ENCODE data around the gene MARCKSL1. TPM values are rescaled to one million over a fixed set of nuclear protein-coding genes. Genes with fewer than 3 reads are reported as not detected.

Gene MARCKSL1
- total and polyA plus RNA-seq, 4 donors, result 13.0 to 29.5 (median 18.4) TPM

- no peak for DNase-seq (ENCODE audit: low spot score)
- no peak for TF ChIP-seq HNF4A (conservative IDR thresholded peaks at IDR 0.05)
- no peak for TF ChIP-seq MAX (IDR thresholded peaks at IDR 0.05)
- H3K27ac ChIP-seq (ENCODE audit: low read depth in 1 of 2, low read length in 2 of 2), result peak overlapping the region; percentile 91
Observed at GRCh38 chr1:32352239-32352745, 16.3 kb upstream of the MARCKSL1 start.

GRCh38 chr1:32351399-32352238, 15.6 kb upstream of the MARCKSL1 start:
- Histone ChIP-seq H3K4me1 (ENCODE audit: control insufficient read depth in 4 of 4, insufficient read depth in 4 of 4, low read length in 3 of 4) (peaks cover 7 to 39% (median 17%) of the 10 kb centered on the region in 4 donors), H3K27me3 (ENCODE audit: control insufficient read depth in 4 of 4, insufficient read depth in 4 of 4, low read length in 3 of 4) (no peaks in the 10 kb centered on the region), H3K9ac (ENCODE audit: low read depth in 1 of 2, low read length in 2 of 2) (peak overlapping the region; percentile 50 to 82), H3K9me3 (ENCODE audit: control insufficient read depth in 4 of 4, low read length in 3 of 4) (no peaks in the 10 kb centered on the region), H3K4me3 (ENCODE audit: low read depth in 1 of 3, low read length in 3 of 3) (peak overlapping the region; percentile 61 to 79 (median 75)), H3K36me3 (ENCODE audit: control insufficient read depth in 4 of 4, insufficient read depth in 3 of 4, low read depth in 1 of 4, low read length in 3 of 4) (no peaks in the 10 kb centered on the region), H3K27ac (ENCODE audit: low read depth in 1 of 2, low read length in 2 of 2) (peak overlapping the region; percentile 91)
- 2% methylated on average over 75 of the region's 75 CpGs for WGBS
- TF ChIP-seq JUND (IDR thresholded peaks at IDR 0.05) (no peak), HNF4A (conservative IDR thresholded peaks at IDR 0.05) (peak in 1 of 2 donors; percentile 15), CTCF (IDR thresholded peaks at IDR 0.05; ENCODE audit: low read depth, low read length, missing input control) (no peak), GABPA (IDR thresholded peaks at IDR 0.05 in 1 of 2, conservative IDR thresholded peaks at IDR 0.05 in 1 of 2) (peak in 1 of 2 donors; percentile 56), EGR1 (IDR thresholded peaks at IDR 0.05; ENCODE audit: low read depth in 2 of 2) (peak in 1 of 2 donors; percentile 22)
- DNase-seq (ENCODE audit: low spot score), result peak; percentile 89

More at GRCh38 chr1:32352239-32352745, 16.3 kb upstream of the MARCKSL1 start:
- Histone ChIP-seq H3K9me3 (ENCODE audit: control insufficient read depth in 4 of 4, low read length in 3 of 4) (no peaks in the 10 kb centered on the region), H3K4me1 (ENCODE audit: control insufficient read depth in 4 of 4, insufficient read depth in 4 of 4, low read length in 3 of 4) (peaks cover 7 to 39% (median 17%) of the 10 kb centered on the region in 4 donors), H3K4me3 (ENCODE audit: low read depth in 1 of 3, low read length in 3 of 3) (peak overlapping the region in 2 of 3 donors; percentile 70 to 79), H3K36me3 (ENCODE audit: control insufficient read depth in 4 of 4, insufficient read depth in 3 of 4, low read depth in 1 of 4, low read length in 3 of 4) (no peaks in the 10 kb centered on the region), H3K9ac (ENCODE audit: low read depth in 1 of 2, low read length in 2 of 2) (peak overlapping the region; percentile 50 to 82), H3K27me3 (ENCODE audit: control insufficient read depth in 4 of 4, insufficient read depth in 4 of 4, low read length in 3 of 4) (no peaks in the 10 kb centered on the region)
- WGBS, result 46% methylated on average over 8 of the region's 8 CpGs

- peak overlapping the region; percentile 55 to 79 (median 75) for H3K4me3 ChIP-seq (ENCODE audit: low read depth in 1 of 3, low read length in 3 of 3)
- H3K9me3 ChIP-seq (ENCODE audit: control insufficient read depth in 4 of 4, low read length in 3 of 4), result no peaks in the 10 kb centered on the region
- TF ChIP-seq EGR1 (IDR thresholded peaks at IDR 0.05; ENCODE audit: low read depth in 2 of 2) (no peak), REST (IDR thresholded peaks at IDR 0.05) (peak; percentile 4), GABPA (IDR thresholded peaks at IDR 0.05 in 1 of 2, conservative IDR thresholded peaks at IDR 0.05 in 1 of 2) (peak in 1 of 2 donors; percentile 27), MAX (IDR thresholded peaks at IDR 0.05) (peak; percentile 65), CTCF (IDR thresholded peaks at IDR 0.05; ENCODE audit: low read depth, low read length, missing input control) (peak; percentile 50), RXRA (IDR thresholded peaks at IDR 0.05) (no peak)
- WGBS, result 24% methylated on average over 28 of the region's 28 CpGs
- H3K9ac ChIP-seq (ENCODE audit: low read depth in 1 of 2, low read length in 2 of 2), result no peak overlapping the region
- H3K27me3 ChIP-seq (ENCODE audit: control insufficient read depth in 4 of 4, insufficient read depth in 4 of 4, low read length in 3 of 4), result no peaks in the 10 kb centered on the region
- H3K27ac ChIP-seq (ENCODE audit: low read depth in 1 of 2, low read length in 2 of 2), result peak overlapping the region; percentile 34 to 91
- peaks cover 7 to 39% (median 17%) of the 10 kb centered on the region in 4 donors for H3K4me1 ChIP-seq (ENCODE audit: control insufficient read depth in 4 of 4, insufficient read depth in 4 of 4, low read length in 3 of 4)
- DNase-seq (ENCODE audit: low spot score), result peak; percentile 82
- no peaks in the 10 kb centered on the region for H3K36me3 ChIP-seq (ENCODE audit: control insufficient read depth in 4 of 4, insufficient read depth in 3 of 4, low read depth in 1 of 4, low read length in 3 of 4)
Observed at GRCh38 chr1:32350785-32351398, 14.9 kb upstream of the MARCKSL1 start.

Measured in liver (tissue), 9 donors.